DMS114 treated with DMSO at 0.1 percent for 48 hours (cell line): ENCODE measurements around the gene DLG1.
A peak's percentile ranks its signal among the peaks of the same experiment; 100 is the strongest.

Experiments used
- DNase-seq: peaks from one replicate; lab custom pipeline; 2025; ENCODE audit not compliant: unreplicated experiment; lab: John Stamatoyannopoulos, UW

Gene DLG1

GRCh38 chr3:197019535-197019934, 278.9 kb downstream of the DLG1 start:
- DNase-seq, result no peak

- no peak for DNase-seq
Observed at GRCh38 chr3:197019021-197019420, 279.4 kb downstream of the DLG1 start.

- no peak for DNase-seq
Observed at GRCh38 chr3:197017003-197017402, 281.4 kb downstream of the DLG1 start.

- no peak for DNase-seq
Observed at GRCh38 chr3:197015790-197016736, 282.3 kb downstream of the DLG1 start.

- no peak for DNase-seq
Observed at GRCh38 chr3:197014942-197015575, 283.4 kb downstream of the DLG1 start.

- no peak for DNase-seq
Observed at GRCh38 chr3:197014024-197014423, 284.4 kb downstream of the DLG1 start.

- DNase-seq, result no peak
Observed at GRCh38 chr3:197012540-197012883, 285.9 kb downstream of the DLG1 start.

GRCh38 chr3:197011780-197012539, 286.5 kb downstream of the DLG1 start:
- no peak for DNase-seq

GRCh38 chr3:197010556-197011351, 287.7 kb downstream of the DLG1 start:
- no peak for DNase-seq

- DNase-seq, result no peak
Observed at GRCh38 chr3:197009532-197010019, 288.8 kb downstream of the DLG1 start.

GRCh38 chr3:197008436-197009209, 289.8 kb downstream of the DLG1 start:
- DNase-seq, result no peak

GRCh38 chr3:197007953-197008352, 290.5 kb downstream of the DLG1 start:
- DNase-seq, result no peak

GRCh38 chr3:197007296-197007940, 291.0 kb downstream of the DLG1 start:
- no peak for DNase-seq

GRCh38 chr3:197006860-197007259, 291.6 kb downstream of the DLG1 start:
- DNase-seq, result no peak

- no peak for DNase-seq
Observed at GRCh38 chr3:197006446-197006845, 292.0 kb downstream of the DLG1 start.

GRCh38 chr3:197003461-197004385, 294.7 kb downstream of the DLG1 start:
- no peak for DNase-seq

GRCh38 chr3:197002701-197003454, 295.5 kb downstream of the DLG1 start:
- DNase-seq, result peak; percentile 23
